NT2/D1 (cell line): Measurements from ENCODE around the gene SLIT1.

Experiments used
- DNase-seq: peaks from one replicate; pipeline ENCODE4 v3.0.0-alpha.2; 2011; ENCODE audit warnings: low read depth, low spot score
- H3K27me3 ChIP-seq: 2 replicates; pipeline ENCODE4 v1.6.0; 2011; ENCODE audit warnings: mild to moderate bottlenecking; ENCODE audit not compliant: insufficient read length, insufficient read depth
- H3K36me3 ChIP-seq: 2 replicates; pipeline ENCODE4 v1.6.1; 2011; ENCODE audit warnings: mild to moderate bottlenecking, low read length, mixed read lengths; ENCODE audit not compliant: insufficient read depth, insufficient read length
- H3K4me1 ChIP-seq: 2 replicates; pipeline ENCODE4 v1.5.1; 2011; ENCODE audit not compliant: insufficient read depth, insufficient read length
- H3K4me3 ChIP-seq: 2 replicates; pipeline ENCODE4 v1.5.1; 2011; ENCODE audit warnings: low read depth; ENCODE audit not compliant: insufficient read length
- H3K9ac ChIP-seq: 2 replicates; pipeline ENCODE4 v1.6.0; 2011; ENCODE audit warnings: low read depth; ENCODE audit not compliant: insufficient read length
- H3K9me3 ChIP-seq: 2 replicates; pipeline ENCODE4 v1.5.1; 2011; ENCODE audit warnings: mild to moderate bottlenecking, low read length; ENCODE audit not compliant: insufficient read depth
- SUZ12 ChIP-seq: IDR thresholded peaks from 2 replicates; pipeline ENCODE4 v1.6.1; 2011; ENCODE audit not compliant: insufficient read length, insufficient read depth; ENCODE audit errors: extremely low read depth
- YY1 ChIP-seq: IDR thresholded peaks from 2 replicates; pipeline ENCODE4 v1.6.1; 2011; ENCODE audit not compliant: insufficient read length, insufficient read depth
- ZNF274 ChIP-seq: IDR thresholded peaks from 2 replicates; pipeline ENCODE4 v1.6.1; 2011; ENCODE audit warnings: mild to moderate bottlenecking, low read depth, low read length

SLIT1 gene

GRCh38 chr10:97185326-97186058 is at the start of gene SLIT1:
TSS of gene SLIT1 (minus strand) at chr10:97185959. CDS start at chr10:97185674, 285 bp downstream.
- Histone ChIP-seq H3K4me1 (peaks cover 4% of the 10 kb centered on the region), H3K9me3 (no peaks in the 10 kb centered on the region), H3K36me3 (no peaks in the 10 kb centered on the region), H3K27me3 (peaks cover 56% of the 10 kb centered on the region), H3K9ac (peak within 1 kb of the TSS; percentile 36), H3K4me3 (peak within 1 kb of the TSS; percentile 56)
- DNase-seq: no peak
- TF ChIP-seq SUZ12: no peak
- TF ChIP-seq YY1: no peak
- no peak for TF ChIP-seq ZNF274

- no peak for TF ChIP-seq SUZ12
- TF ChIP-seq YY1: no peak
- no peak for TF ChIP-seq ZNF274
- H3K27me3 ChIP-seq: no peaks in the 10 kb centered on the region
- no peaks in the 10 kb centered on the region for H3K4me1 ChIP-seq
- H3K4me3 ChIP-seq: no peak overlapping the region
- H3K9me3 ChIP-seq: no peaks in the 10 kb centered on the region
- H3K36me3 ChIP-seq: peaks cover 5% of the 10 kb centered on the region
- no peak overlapping the region for H3K9ac ChIP-seq
- DNase-seq: no peak
Measured at GRCh38 chr10:97235353-97235752, 49.6 kb upstream of the SLIT1 start.

- H3K27me3 ChIP-seq: no peaks in the 10 kb centered on the region
- H3K4me1 ChIP-seq: no peaks in the 10 kb centered on the region
- H3K9me3 ChIP-seq: no peaks in the 10 kb centered on the region
- no peak overlapping the region for H3K4me3 ChIP-seq
- peaks cover 5% of the 10 kb centered on the region for H3K36me3 ChIP-seq
- no peak for DNase-seq
- no peak overlapping the region for H3K9ac ChIP-seq
- no peak for TF ChIP-seq YY1
- no peak for TF ChIP-seq ZNF274
- TF ChIP-seq SUZ12: no peak
Measured at GRCh38 chr10:97234400-97234799, 48.6 kb upstream of the SLIT1 start.

GRCh38 chr10:97230146-97230545 is 44.4 kb upstream of the SLIT1 start:
- H3K4me3 ChIP-seq: no peak overlapping the region
- peaks cover 20% of the 10 kb centered on the region for H3K36me3 ChIP-seq
- no peak overlapping the region for H3K9ac ChIP-seq
- no peaks in the 10 kb centered on the region for H3K27me3 ChIP-seq
- H3K9me3 ChIP-seq: no peaks in the 10 kb centered on the region
- DNase-seq: no peak
- no peaks in the 10 kb centered on the region for H3K4me1 ChIP-seq
- TF ChIP-seq ZNF274: no peak
- TF ChIP-seq SUZ12: no peak
- TF ChIP-seq YY1: no peak

GRCh38 chr10:97229322-97230015 is 43.7 kb upstream of the SLIT1 start:
- no peak for DNase-seq
- H3K36me3 ChIP-seq: peaks cover 27% of the 10 kb centered on the region
- H3K9ac ChIP-seq: no peak overlapping the region
- no peak for TF ChIP-seq SUZ12
- TF ChIP-seq YY1: no peak
- no peak for TF ChIP-seq ZNF274
- no peaks in the 10 kb centered on the region for H3K9me3 ChIP-seq
- no peaks in the 10 kb centered on the region for H3K4me1 ChIP-seq
- no peak overlapping the region for H3K4me3 ChIP-seq
- H3K27me3 ChIP-seq: no peaks in the 10 kb centered on the region

GRCh38 chr10:97228775-97229157 is 43.0 kb upstream of the SLIT1 start:
- Histone ChIP-seq H3K4me3 (no peak overlapping the region), H3K27me3 (no peaks in the 10 kb centered on the region), H3K4me1 (no peaks in the 10 kb centered on the region), H3K36me3 (peaks cover 28% of the 10 kb centered on the region), H3K9me3 (no peaks in the 10 kb centered on the region), H3K9ac (no peak overlapping the region)
- no peak for TF ChIP-seq YY1
- TF ChIP-seq ZNF274: no peak
- no peak for TF ChIP-seq SUZ12
- DNase-seq: no peak

GRCh38 chr10:97228130-97228774 is 42.5 kb upstream of the SLIT1 start:
- no peak for DNase-seq
- no peaks in the 10 kb centered on the region for H3K27me3 ChIP-seq
- H3K9ac ChIP-seq: no peak overlapping the region
- no peak overlapping the region for H3K4me3 ChIP-seq
- TF ChIP-seq YY1 (no peak), ZNF274 (no peak), SUZ12 (no peak)
- no peaks in the 10 kb centered on the region for H3K9me3 ChIP-seq
- H3K4me1 ChIP-seq: no peaks in the 10 kb centered on the region
- H3K36me3 ChIP-seq: peaks cover 31% of the 10 kb centered on the region
